Measurements from ENCODE around the gene NUDT19.
"Not testable (repeated sequence)": the region's sequence is repeated elsewhere in the genome, so short reads cannot be mapped to it uniquely, and the experiment has no call there.

Gene NUDT19

DNA sequence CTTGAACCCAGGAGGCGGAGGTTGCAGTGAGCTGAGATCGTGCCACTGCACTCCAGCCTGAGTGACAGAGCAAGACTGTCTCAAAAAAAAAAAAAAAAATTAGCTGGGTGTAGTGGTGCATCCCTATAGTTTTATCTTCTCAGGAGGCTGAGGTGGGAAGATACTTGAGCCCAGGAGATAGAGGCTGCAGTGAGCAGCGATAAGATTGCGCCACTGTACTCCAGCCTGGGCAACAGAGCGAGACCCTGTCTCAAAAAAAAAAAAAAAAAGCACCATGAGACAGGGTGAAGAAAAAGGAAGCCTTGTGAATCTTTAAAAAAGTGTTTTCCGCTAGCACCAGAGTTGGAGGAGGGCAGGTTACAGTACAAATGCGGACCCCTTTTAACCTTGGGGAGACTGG lies 24.6 kb downstream of the NUDT19 start:
- DNase-seq (ENCODE audit: low read depth) = not testable (repeated sequence)

- DNase-seq (ENCODE audit: low read depth) = no peak
These were observed 25.9 kb downstream of the NUDT19 start for GRCh38 chr19:32717496-32717895.

DNA sequence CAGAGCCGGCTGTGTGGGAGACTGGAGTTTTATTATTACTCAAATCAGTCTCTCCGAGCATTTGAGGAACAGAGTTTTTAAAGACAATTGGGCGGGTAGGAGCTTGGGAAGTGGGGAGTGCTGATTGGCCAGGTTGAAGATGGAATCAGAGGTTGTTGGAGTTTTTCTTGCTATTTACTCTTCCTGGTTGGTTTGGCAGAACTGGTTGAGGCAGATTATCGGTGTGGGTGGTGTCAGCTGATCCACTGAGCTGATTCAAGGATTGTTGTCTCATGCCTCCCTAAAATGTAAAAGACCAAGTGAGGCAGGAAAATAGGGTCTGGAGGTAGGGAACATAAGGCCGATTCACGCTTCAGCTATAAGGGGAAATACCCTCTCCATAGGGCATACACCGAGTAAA lies 26.7 kb downstream of the NUDT19 start:
- DNase-seq (ENCODE audit: low read depth) = no peak

- DNase-seq (ENCODE audit: low read depth) = no peak
These were observed 28.0 kb downstream of the NUDT19 start, which contains the start of gene TDRD12 for GRCh38 chr19:32719611-32720059. Gene TDRD12, plus strand, starts transcription at chr19:32719767. Its CDS starts 306 bp downstream, at chr19:32720073.

DNA sequence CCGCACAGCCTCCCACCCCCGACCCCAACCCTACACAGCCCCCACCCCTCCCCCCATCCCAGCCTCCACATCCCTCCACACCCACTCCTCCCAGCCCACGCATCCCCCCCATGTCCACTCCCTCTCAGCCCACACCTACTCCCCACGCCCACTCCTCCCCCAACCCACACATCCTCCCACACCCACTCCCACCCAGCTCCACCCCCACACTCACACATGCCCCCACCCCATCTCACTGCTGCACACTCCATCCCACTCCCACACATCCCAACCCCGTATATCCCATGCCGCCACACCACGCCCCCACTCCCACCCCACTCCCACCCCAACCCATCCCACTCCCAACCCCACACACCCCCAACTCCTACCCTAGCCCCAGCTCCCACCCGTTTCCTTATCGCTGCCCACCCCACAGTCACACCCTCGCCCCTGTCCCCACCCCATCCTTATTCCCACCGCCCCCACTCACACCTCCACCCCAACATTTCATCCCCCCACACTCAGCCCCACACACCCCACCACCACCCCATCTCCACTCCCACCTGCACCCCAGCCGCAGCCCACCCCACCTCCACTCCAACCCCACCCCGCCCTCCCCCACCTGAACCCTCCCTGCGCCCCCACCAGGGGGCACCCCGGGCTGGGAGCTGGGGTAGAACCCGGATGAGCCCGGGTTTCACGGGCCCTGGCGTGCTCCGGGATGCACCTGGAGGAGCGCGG lies 28.8 kb downstream of the NUDT19 start:
- no peak for DNase-seq (ENCODE audit: low read depth)

DNA sequence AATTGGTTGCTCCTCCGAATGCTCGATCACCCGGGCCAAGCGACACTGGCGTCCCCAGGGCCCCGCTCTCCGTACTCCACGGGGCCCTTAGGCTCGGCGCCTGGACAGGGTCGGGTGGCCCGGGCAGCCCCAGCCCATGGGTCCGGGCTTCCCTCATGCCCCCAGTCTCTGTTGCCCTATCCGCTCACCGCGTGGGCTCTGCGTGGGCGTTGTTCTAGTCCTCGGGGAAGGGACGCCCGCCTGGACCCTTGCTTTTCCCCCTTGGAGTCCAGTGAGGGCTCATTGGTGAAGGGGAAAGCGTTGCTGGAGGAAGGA lies 29.3 kb downstream of the NUDT19 start:
- DNase-seq (ENCODE audit: low read depth) = no peak

DNA sequence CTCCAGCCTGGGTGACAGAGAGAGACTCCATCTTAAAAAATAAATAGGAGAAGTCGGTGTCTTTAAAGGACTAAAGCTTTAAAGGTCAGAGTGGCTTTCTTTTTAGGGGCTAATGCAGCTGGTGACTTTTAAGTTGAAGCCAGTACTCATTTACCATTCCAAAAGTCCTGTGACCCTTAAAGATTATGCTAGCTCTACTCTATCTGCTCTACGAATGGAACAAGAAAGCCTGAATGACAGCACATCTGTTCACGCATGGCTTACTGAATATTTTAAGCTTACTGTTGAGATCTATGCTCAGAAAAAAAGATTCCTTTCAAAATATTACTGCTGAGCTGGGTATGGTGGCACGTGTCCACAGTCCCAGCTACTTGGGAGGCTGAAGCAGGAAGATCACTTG lies 44.3 kb downstream of the NUDT19 start:
- DNase-seq (ENCODE audit: low read depth) = no peak

DNA sequence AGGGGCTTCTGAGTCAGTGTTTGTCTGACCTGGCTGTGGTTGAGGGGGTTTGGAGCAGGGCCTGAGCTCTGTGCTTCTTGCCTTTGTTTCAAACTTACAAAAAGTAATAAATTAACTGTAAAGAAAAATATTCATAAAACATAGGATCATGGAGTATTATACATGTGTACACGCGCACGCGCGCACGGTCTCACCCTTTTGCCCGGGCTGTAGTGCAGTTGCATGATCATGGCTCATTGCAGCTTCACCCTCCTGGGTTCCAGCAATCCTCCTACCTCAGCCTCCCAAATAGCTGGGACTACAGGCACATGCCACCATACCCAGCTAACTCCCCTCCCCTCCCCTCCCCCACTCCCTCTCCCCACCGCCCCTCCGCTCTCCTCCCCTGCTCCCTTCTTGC lies 51.4 kb downstream of the NUDT19 start:
- DNase-seq (ENCODE audit: low read depth) = no peak

- no peak for DNase-seq (ENCODE audit: low read depth)
These were observed 51.8 kb downstream of the NUDT19 start for GRCh38 chr19:32743447-32743846.

DNA sequence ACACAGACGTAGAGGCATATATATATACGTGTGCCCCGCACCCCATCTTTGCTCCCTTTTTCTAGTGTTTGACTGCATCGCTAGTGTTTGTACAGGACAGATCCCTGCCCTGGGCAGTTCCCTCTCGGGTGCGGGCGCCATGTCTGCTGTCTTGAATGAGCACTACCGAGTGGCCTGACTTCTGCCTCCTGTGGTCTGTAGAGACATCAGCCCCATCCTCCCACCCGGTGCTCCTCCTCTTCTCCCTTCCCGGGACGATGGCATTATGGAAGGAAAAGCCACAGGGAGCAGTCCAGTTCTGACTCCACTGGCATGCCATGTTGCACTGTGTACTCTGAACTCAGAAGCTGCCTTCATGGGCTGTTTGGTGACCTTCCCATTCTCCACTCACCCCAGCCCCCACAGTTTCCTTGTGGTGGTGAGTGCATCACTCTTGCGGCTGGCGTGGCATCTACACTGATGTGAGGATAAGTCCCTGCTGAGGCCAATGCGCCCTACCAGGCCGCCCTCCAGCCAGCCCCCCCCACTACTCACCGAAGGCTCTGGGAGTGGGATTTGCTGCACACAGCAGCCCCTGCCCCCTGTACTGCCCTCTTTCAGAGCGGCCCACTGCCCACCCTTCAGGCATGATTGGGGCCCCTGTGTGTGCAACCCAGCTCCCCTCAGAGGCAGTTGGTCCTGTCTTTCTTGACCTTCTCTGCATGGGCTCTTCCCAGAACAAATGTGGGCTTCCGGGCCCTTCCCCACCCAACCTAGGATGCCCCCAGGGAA lies 53.1 kb downstream of the NUDT19 start:
- DNase-seq (ENCODE audit: low read depth) = no peak

DNA sequence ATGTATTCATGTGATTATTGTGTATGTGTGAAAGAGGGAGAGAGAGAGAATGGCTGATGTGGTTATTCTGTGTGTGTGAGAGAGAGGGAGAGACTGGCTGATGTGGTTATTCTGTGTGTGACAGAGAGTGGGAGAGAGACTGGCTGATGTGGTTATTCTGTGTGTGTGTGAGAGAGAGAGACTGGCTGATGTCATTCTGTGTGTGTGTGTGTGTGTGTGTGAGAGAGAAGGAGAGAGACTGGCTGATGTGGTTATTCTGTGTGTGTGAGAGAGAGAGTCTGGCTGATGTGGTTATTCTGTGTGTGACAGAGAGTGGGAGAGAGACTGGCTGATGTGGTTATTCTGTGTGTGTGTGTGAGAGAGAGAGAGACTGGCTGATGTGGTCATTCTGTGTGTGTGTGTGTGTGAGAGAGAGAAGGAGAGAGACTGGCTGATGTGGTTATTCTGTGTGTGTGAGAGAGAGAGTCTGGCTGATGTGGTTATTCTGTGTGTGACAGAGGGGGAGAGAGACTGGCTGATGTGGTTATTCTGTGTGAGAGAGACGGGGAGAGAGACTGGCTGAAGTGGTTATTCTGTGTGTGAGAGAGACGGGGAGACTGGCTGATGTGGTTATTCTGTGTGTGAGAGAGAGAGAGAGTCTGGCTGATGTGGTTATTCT lies 54.1 kb downstream of the NUDT19 start:
- DNase-seq (ENCODE audit: low read depth) = not testable (repeated sequence)

DNA sequence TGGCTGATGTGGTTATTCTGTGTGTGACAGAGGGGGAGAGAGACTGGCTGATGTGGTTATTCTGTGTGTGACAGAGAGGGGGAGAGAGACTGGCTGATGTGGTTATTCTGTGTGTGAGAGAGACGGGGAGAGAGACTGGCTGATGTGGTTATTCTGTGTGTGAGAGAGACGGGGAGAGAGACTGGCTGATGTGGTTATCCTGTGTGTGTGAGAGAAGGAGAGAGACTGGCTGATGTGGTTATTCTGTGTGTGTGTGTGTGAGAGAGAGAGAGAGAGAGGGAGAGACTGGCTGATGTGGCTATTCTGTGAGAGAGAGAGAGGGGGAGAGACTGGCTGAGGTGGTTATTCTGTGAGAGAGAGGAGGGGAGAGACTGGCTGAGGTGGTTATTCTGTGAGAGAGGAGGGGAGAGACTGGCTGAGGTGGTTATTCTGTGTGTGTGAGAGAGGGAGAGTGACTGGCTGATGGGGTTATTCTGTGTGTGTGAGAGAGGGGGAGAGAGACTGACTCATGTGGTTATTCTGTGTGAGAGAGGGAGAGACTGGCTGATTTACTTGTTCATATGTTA lies 55.1 kb downstream of the NUDT19 start:
- DNase-seq (ENCODE audit: low read depth) = not testable (repeated sequence)

GRCh38 chr19:32748497-32748896 lies 56.9 kb downstream of the NUDT19 start:
- DNase-seq (ENCODE audit: low read depth) = no peak

GRCh38 chr19:32748948-32749347 lies 57.3 kb downstream of the NUDT19 start:
- no peak for DNase-seq (ENCODE audit: low read depth)

GRCh38 chr19:32749361-32749760 lies 57.7 kb downstream of the NUDT19 start:
- DNase-seq (ENCODE audit: low read depth) = no peak

- DNase-seq (ENCODE audit: low read depth) = no peak
These were observed 58.9 kb downstream of the NUDT19 start for GRCh38 chr19:32750441-32751055.

- no peak for DNase-seq (ENCODE audit: low read depth)
These were observed 59.4 kb downstream of the NUDT19 start for GRCh38 chr19:32751066-32751465.

- DNase-seq (ENCODE audit: low read depth) = no peak
These were observed 65.6 kb downstream of the NUDT19 start for GRCh38 chr19:32757189-32757588.

Data from HS-5 (cell line).